HCT116 (cell line): Measurements from ENCODE around the gene TES.

Experiments
- ATF3 ChIP-seq: IDR thresholded peaks from 2 replicates; pipeline ENCODE4 v1.6.1; 2012
- CTCF ChIP-seq, 3 experiments: fragments of 200-600 bp in 1 of 3; sonication (generic) in 1 of 3; IDR thresholded peaks in 2 of 3; conservative IDR thresholded peaks in 1 of 3; 2 replicates each; pipeline ENCODE4 v1.5.1; 2012 to 2017; ENCODE audit warnings: low read depth in 2 of 3, low read length in 2 of 3, antibody characterized with exemption in 1 of 3, borderline replicate concordance in 1 of 3, control low read depth in 1 of 3, mild to moderate bottlenecking in 1 of 3, mixed read lengths in 1 of 3, mixed run types in 1 of 3, moderate library complexity in 1 of 3; ENCODE audit not compliant: insufficient read depth in 1 of 3
- EGR1 ChIP-seq: IDR thresholded peaks from 2 replicates; pipeline ENCODE4 v1.6.1; 2012; ENCODE audit warnings: low read depth
- EZH2 ChIP-seq: fragments of 200-600 bp; sonication (generic); IDR thresholded peaks from 2 replicates; pipeline ENCODE4 v1.6.1; 2017; ENCODE audit warnings: antibody characterized with exemption, mixed run types
- JUND ChIP-seq: IDR thresholded peaks from 2 replicates; pipeline ENCODE4 v1.6.1; 2012
- POLR2A ChIP-seq: IDR thresholded peaks from 2 replicates; pipeline ENCODE4 v1.7.0; 2011; ENCODE audit warnings: borderline replicate concordance; ENCODE audit not compliant: insufficient read depth, insufficient read length; ENCODE audit errors: extremely low read depth
- POLR2AphosphoS5 ChIP-seq: IDR thresholded peaks from 2 replicates; pipeline ENCODE4 v1.6.1; 2011; ENCODE audit warnings: mild to moderate bottlenecking, low read depth, low read length, moderate library complexity
- REST ChIP-seq: IDR thresholded peaks from 2 replicates; pipeline ENCODE4 v1.6.1; 2012; ENCODE audit warnings: low read depth
- TCF7L2 ChIP-seq: IDR thresholded peaks from 2 replicates; pipeline ENCODE4 v1.7.0; 2011; ENCODE audit warnings: borderline replicate concordance, inconsistent platforms; ENCODE audit not compliant: insufficient read depth, insufficient read length; ENCODE audit errors: extremely low read depth

GRCh38 chr7:116185956-116186355, 24.4 kb upstream of the TES start:
- no peak for TF ChIP-seq CTCF (IDR thresholded peaks at IDR 0.05 in 2 of 3, conservative IDR thresholded peaks at IDR 0.05 in 1 of 3; ENCODE audit: borderline replicate concordance in 1 of 3, insufficient read depth in 1 of 3, low read depth in 2 of 3, low read length in 2 of 3)
- no peak for TF ChIP-seq POLR2A
- TF ChIP-seq EZH2: no peak
- no peak for TF ChIP-seq JUND
- TF ChIP-seq REST: no peak
- TF ChIP-seq POLR2AphosphoS5: no peak
- TF ChIP-seq EGR1: no peak
- TF ChIP-seq ATF3: no peak
- no peak for TF ChIP-seq TCF7L2
